ENCODE results near the gene TIRAP.
"Not testable (repeated sequence)": the region's sequence is repeated elsewhere in the genome, so short reads cannot be mapped to it uniquely, and the experiment has no call there.

The TIRAP gene

GRCh38 chr11:126288237-126288636, 5.3 kb downstream of the TIRAP start:
- no peak overlapping the region for H3K27ac ChIP-seq (ENCODE audit: low read length)
- H3K4me3 ChIP-seq (ENCODE audit: low read length): no peak overlapping the region
- peaks cover 7% of the 10 kb centered on the region for H3K36me3 ChIP-seq (ENCODE audit: control insufficient read depth, low read depth, low read length)
- no peaks in the 10 kb centered on the region for H3K9me3 ChIP-seq (ENCODE audit: control insufficient read depth, low read depth, low read length)
- peaks cover 9% of the 10 kb centered on the region for H3K27me3 ChIP-seq (ENCODE audit: control insufficient read depth, insufficient read depth, low read length)
- no peaks in the 10 kb centered on the region for H3K4me1 ChIP-seq (ENCODE audit: control insufficient read depth, low read depth, low read length)
- H3K9ac ChIP-seq (ENCODE audit: low read length): no peak overlapping the region

- Histone ChIP-seq H3K4me1 (ENCODE audit: control insufficient read depth, low read depth, low read length) (no peaks in the 10 kb centered on the region), H3K9me3 (ENCODE audit: control insufficient read depth, low read depth, low read length) (no peaks in the 10 kb centered on the region)
Observed at GRCh38 chr11:126290887-126291286, 8.0 kb downstream of the TIRAP start.

GRCh38 chr11:126293726-126294125, 10.8 kb downstream of the TIRAP start:
- H3K9me3 ChIP-seq (ENCODE audit: control insufficient read depth, low read depth, low read length): no peaks in the 10 kb centered on the region
- no peaks in the 10 kb centered on the region for H3K4me1 ChIP-seq (ENCODE audit: control insufficient read depth, low read depth, low read length)
- no peak overlapping the region for H3K9ac ChIP-seq (ENCODE audit: low read length)
- H3K27ac ChIP-seq (ENCODE audit: low read length): no peak overlapping the region
- no peaks in the 10 kb centered on the region for H3K27me3 ChIP-seq (ENCODE audit: control insufficient read depth, insufficient read depth, low read length)
- H3K36me3 ChIP-seq (ENCODE audit: control insufficient read depth, low read depth, low read length): peaks cover 18% of the 10 kb centered on the region
- H3K4me3 ChIP-seq (ENCODE audit: low read length): no peak overlapping the region

More at GRCh38 chr11:126290887-126291286, 8.0 kb downstream of the TIRAP start:
- Histone ChIP-seq H3K27ac (ENCODE audit: low read length) (no peak overlapping the region), H3K9ac (ENCODE audit: low read length) (no peak overlapping the region), H3K4me3 (ENCODE audit: low read length) (no peak overlapping the region), H3K36me3 (ENCODE audit: control insufficient read depth, low read depth, low read length) (peaks cover 18% of the 10 kb centered on the region), H3K27me3 (ENCODE audit: control insufficient read depth, insufficient read depth, low read length) (no peaks in the 10 kb centered on the region)

- no peaks in the 10 kb centered on the region for H3K4me1 ChIP-seq (ENCODE audit: control insufficient read depth, low read depth, low read length)
- no peak overlapping the region for H3K9ac ChIP-seq (ENCODE audit: low read length)
- H3K27me3 ChIP-seq (ENCODE audit: control insufficient read depth, insufficient read depth, low read length): no peaks in the 10 kb centered on the region
- peaks cover 18% of the 10 kb centered on the region for H3K36me3 ChIP-seq (ENCODE audit: control insufficient read depth, low read depth, low read length)
- H3K9me3 ChIP-seq (ENCODE audit: control insufficient read depth, low read depth, low read length): no peaks in the 10 kb centered on the region
- H3K27ac ChIP-seq (ENCODE audit: low read length): no peak overlapping the region
- no peak overlapping the region for H3K4me3 ChIP-seq (ENCODE audit: low read length)
Observed at GRCh38 chr11:126297004-126297403, 14.1 kb downstream of the TIRAP start.

- peak within 1 kb of the TSS; percentile 91 for H3K27ac ChIP-seq (ENCODE audit: low read length)
- H3K27me3 ChIP-seq (ENCODE audit: control insufficient read depth, insufficient read depth, low read length): no peaks in the 10 kb centered on the region
- H3K9ac ChIP-seq (ENCODE audit: low read length): peak within 1 kb of the TSS; percentile 88
- H3K4me1 ChIP-seq (ENCODE audit: control insufficient read depth, low read depth, low read length): no peaks in the 10 kb centered on the region
- no peaks in the 10 kb centered on the region for H3K36me3 ChIP-seq (ENCODE audit: control insufficient read depth, low read depth, low read length)
- peak within 1 kb of the TSS; percentile 75 for H3K4me3 ChIP-seq (ENCODE audit: low read length)
- H3K9me3 ChIP-seq (ENCODE audit: control insufficient read depth, low read depth, low read length): no peaks in the 10 kb centered on the region
Observed at GRCh38 chr11:126303623-126304456, 20.9 kb downstream of the TIRAP start, which contains the start of gene DCPS. DCPS (plus strand) TSS chr11:126304060; CDS start chr11:126304081, 21 bp downstream.

- H3K27me3 ChIP-seq (ENCODE audit: control insufficient read depth, insufficient read depth, low read length): no peaks in the 10 kb centered on the region
- H3K4me1 ChIP-seq (ENCODE audit: control insufficient read depth, low read depth, low read length): no peaks in the 10 kb centered on the region
- H3K27ac ChIP-seq (ENCODE audit: low read length): peak overlapping the region; percentile 91
- peak overlapping the region; percentile 88 for H3K9ac ChIP-seq (ENCODE audit: low read length)
- H3K36me3 ChIP-seq (ENCODE audit: control insufficient read depth, low read depth, low read length): no peaks in the 10 kb centered on the region
- H3K4me3 ChIP-seq (ENCODE audit: low read length): peak overlapping the region; percentile 75
- H3K9me3 ChIP-seq (ENCODE audit: control insufficient read depth, low read depth, low read length): no peaks in the 10 kb centered on the region
Observed at GRCh38 chr11:126304457-126305075, 21.7 kb downstream of the TIRAP start.

GRCh38 chr11:126305699-126306098, 22.8 kb downstream of the TIRAP start:
- Histone ChIP-seq H3K27ac (ENCODE audit: low read length) (no peak overlapping the region), H3K9ac (ENCODE audit: low read length) (no peak overlapping the region), H3K36me3 (ENCODE audit: control insufficient read depth, low read depth, low read length) (no peaks in the 10 kb centered on the region), H3K27me3 (ENCODE audit: control insufficient read depth, insufficient read depth, low read length) (no peaks in the 10 kb centered on the region), H3K4me1 (ENCODE audit: control insufficient read depth, low read depth, low read length) (no peaks in the 10 kb centered on the region), H3K4me3 (ENCODE audit: low read length) (no peak overlapping the region), H3K9me3 (ENCODE audit: control insufficient read depth, low read depth, low read length) (no peaks in the 10 kb centered on the region)

GRCh38 chr11:126307706-126308105, 24.8 kb downstream of the TIRAP start:
- Histone ChIP-seq H3K4me3 (ENCODE audit: low read length) (no peak overlapping the region), H3K27me3 (ENCODE audit: control insufficient read depth, insufficient read depth, low read length) (no peaks in the 10 kb centered on the region), H3K36me3 (ENCODE audit: control insufficient read depth, low read depth, low read length) (no peaks in the 10 kb centered on the region), H3K9me3 (ENCODE audit: control insufficient read depth, low read depth, low read length) (no peaks in the 10 kb centered on the region), H3K4me1 (ENCODE audit: control insufficient read depth, low read depth, low read length) (no peaks in the 10 kb centered on the region), H3K9ac (ENCODE audit: low read length) (no peak overlapping the region), H3K27ac (ENCODE audit: low read length) (no peak overlapping the region)

- Histone ChIP-seq H3K27me3 (ENCODE audit: control insufficient read depth, insufficient read depth, low read length) (no peaks in the 10 kb centered on the region), H3K4me1 (ENCODE audit: control insufficient read depth, low read depth, low read length) (no peaks in the 10 kb centered on the region), H3K36me3 (ENCODE audit: control insufficient read depth, low read depth, low read length) (no peaks in the 10 kb centered on the region), H3K27ac (ENCODE audit: low read length) (no peak overlapping the region), H3K4me3 (ENCODE audit: low read length) (no peak overlapping the region), H3K9me3 (ENCODE audit: control insufficient read depth, low read depth, low read length) (no peaks in the 10 kb centered on the region), H3K9ac (ENCODE audit: low read length) (no peak overlapping the region)
Observed at GRCh38 chr11:126308271-126308671, 25.4 kb downstream of the TIRAP start.

GRCh38 chr11:126308771-126309170, 25.9 kb downstream of the TIRAP start:
- H3K4me3 ChIP-seq (ENCODE audit: low read length); H3K4me1 ChIP-seq (ENCODE audit: control insufficient read depth, low read depth, low read length); H3K9ac ChIP-seq (ENCODE audit: low read length); H3K36me3 ChIP-seq (ENCODE audit: control insufficient read depth, low read depth, low read length); H3K27ac ChIP-seq (ENCODE audit: low read length); H3K9me3 ChIP-seq (ENCODE audit: control insufficient read depth, low read depth, low read length); H3K27me3 ChIP-seq (ENCODE audit: control insufficient read depth, insufficient read depth, low read length): not testable (repeated sequence)

- Histone ChIP-seq H3K9ac (ENCODE audit: low read length) (no peak overlapping the region), H3K27ac (ENCODE audit: low read length) (no peak overlapping the region), H3K27me3 (ENCODE audit: control insufficient read depth, insufficient read depth, low read length) (no peaks in the 10 kb centered on the region), H3K4me3 (ENCODE audit: low read length) (no peak overlapping the region), H3K4me1 (ENCODE audit: control insufficient read depth, low read depth, low read length) (no peaks in the 10 kb centered on the region), H3K36me3 (ENCODE audit: control insufficient read depth, low read depth, low read length) (peaks cover 5% of the 10 kb centered on the region), H3K9me3 (ENCODE audit: control insufficient read depth, low read depth, low read length) (no peaks in the 10 kb centered on the region)
Observed at GRCh38 chr11:126310200-126310991, 27.5 kb downstream of the TIRAP start.

Data from iPS-18a (cell line).